ENCODE data around the gene PICK1. TPM values are rescaled to one million over a fixed set of nuclear protein-coding genes. Genes with fewer than 3 reads are reported as not detected.

The PICK1 gene
- total RNA-seq, 2 experiments from 2014 or later: 21.2 to 25.6 TPM

GRCh38 chr22:38014083-38014482 lies 43.1 kb upstream of the PICK1 start:
- Mint-ChIP-seq H3K9me3 (no peaks in the 10 kb centered on the region), H3K4me3 (no peak overlapping the region), H3K36me3 (ENCODE audit: low read depth) (no peaks in the 10 kb centered on the region), H3K27me3 (no peaks in the 10 kb centered on the region), H3K27ac (no peak overlapping the region), H3K4me1 (ENCODE audit: low read depth) (no peaks in the 10 kb centered on the region)
- ChIA-PET CTCF (no interaction called here), POLR2A (no interaction called here)
- H3K27me3 ChIP-seq (ENCODE audit: control insufficient read depth in 1 of 2, insufficient read depth in 2 of 2, low read length in 2 of 2): no peaks in the 10 kb centered on the region
- ATAC-seq (ENCODE audit: poor library complexity): no peak
- TF ChIP-seq CTCF (IDR thresholded peaks at IDR 0.05): no peak
- H3K9me3 ChIP-seq (ENCODE audit: control insufficient read depth in 1 of 2, insufficient read depth in 1 of 2, low read length in 2 of 2): no peaks in the 10 kb centered on the region
- no peak for DNase-seq
- no peaks in the 10 kb centered on the region for H3K4me1 ChIP-seq (ENCODE audit: insufficient read depth, low read length)
- H3K36me3 ChIP-seq (ENCODE audit: insufficient read depth, low read length): no peaks in the 10 kb centered on the region
- H3K4me3 ChIP-seq (ENCODE audit: low read length): no peak overlapping the region
- H3K27ac ChIP-seq (ENCODE audit: low read depth in 1 of 2, low read length in 2 of 2): no peak overlapping the region
- intact Hi-C loops (cut with DNase I, micrococcal nuclease): no loop called here

GRCh38 chr22:38016182-38017151 lies 40.7 kb upstream of the PICK1 start:
- no peaks in the 10 kb centered on the region for H3K4me1 Mint-ChIP-seq (ENCODE audit: low read depth)
- H3K4me3 ChIP-seq (ENCODE audit: low read length): no peak overlapping the region
- no peaks in the 10 kb centered on the region for H3K36me3 Mint-ChIP-seq (ENCODE audit: low read depth)
- intact Hi-C loops (cut with DNase I, micrococcal nuclease): no loop called here
- ChIA-PET POLR2A (no interaction called here), CTCF (no interaction called here)
- no peaks in the 10 kb centered on the region for H3K27me3 ChIP-seq (ENCODE audit: control insufficient read depth in 1 of 2, insufficient read depth in 2 of 2, low read length in 2 of 2)
- ATAC-seq (ENCODE audit: poor library complexity): no peak
- H3K27ac Mint-ChIP-seq: no peak overlapping the region
- H3K9me3 Mint-ChIP-seq: no peaks in the 10 kb centered on the region
- H3K27me3 Mint-ChIP-seq: no peaks in the 10 kb centered on the region
- H3K4me1 ChIP-seq (ENCODE audit: insufficient read depth, low read length): no peaks in the 10 kb centered on the region
- no peak for TF ChIP-seq CTCF (IDR thresholded peaks at IDR 0.05)
- H3K36me3 ChIP-seq (ENCODE audit: insufficient read depth, low read length): no peaks in the 10 kb centered on the region
- H3K9me3 ChIP-seq (ENCODE audit: control insufficient read depth in 1 of 2, insufficient read depth in 1 of 2, low read length in 2 of 2): no peaks in the 10 kb centered on the region
- DNase-seq: no peak
- no peak overlapping the region for H3K27ac ChIP-seq (ENCODE audit: low read depth in 1 of 2, low read length in 2 of 2)
- H3K4me3 Mint-ChIP-seq: no peak overlapping the region

DNA sequence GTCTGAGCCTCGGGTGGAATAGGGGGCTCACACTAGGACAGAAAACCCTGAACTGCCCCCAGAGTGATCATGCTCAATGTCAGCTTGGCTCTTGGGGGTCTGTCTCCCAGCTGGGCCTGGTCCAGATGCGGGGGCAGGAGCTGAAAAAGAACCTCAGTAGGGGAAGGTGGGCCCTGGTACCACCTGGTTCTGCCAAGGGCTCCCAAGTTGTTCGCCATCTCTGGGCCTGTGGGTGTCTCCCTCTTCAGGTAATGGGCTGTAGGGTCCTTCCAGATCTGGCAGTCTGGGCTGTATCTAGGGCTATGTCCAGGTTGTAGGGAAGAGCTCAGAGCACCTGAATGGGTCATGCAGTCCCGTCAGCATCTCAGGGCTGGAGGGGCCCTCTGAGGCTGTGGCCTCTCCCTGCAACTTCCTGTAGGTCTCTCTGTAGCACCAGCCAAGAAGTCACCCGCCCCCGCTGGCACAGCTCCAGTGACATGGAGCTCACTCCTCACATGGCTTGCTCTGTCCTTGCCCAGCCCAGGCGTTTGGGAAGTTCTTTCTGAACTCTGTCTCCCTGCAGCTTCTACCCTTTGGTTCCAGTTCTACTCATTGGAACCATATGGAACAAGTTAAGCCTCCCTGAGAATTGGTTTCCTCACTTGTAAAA lies 39.8 kb upstream of the PICK1 start:
- no peaks in the 10 kb centered on the region for H3K4me1 ChIP-seq (ENCODE audit: insufficient read depth, low read length)
- H3K27me3 Mint-ChIP-seq: no peaks in the 10 kb centered on the region
- POLR2A ChIA-PET: no interaction called here
- no peaks in the 10 kb centered on the region for H3K9me3 Mint-ChIP-seq
- no peak for TF ChIP-seq CTCF (IDR thresholded peaks at IDR 0.05)
- H3K4me3 ChIP-seq (ENCODE audit: low read length): no peak overlapping the region
- no peaks in the 10 kb centered on the region for H3K9me3 ChIP-seq (ENCODE audit: control insufficient read depth in 1 of 2, insufficient read depth in 1 of 2, low read length in 2 of 2)
- ATAC-seq (ENCODE audit: poor library complexity) (no peak), DNase-seq (no peak)
- CTCF ChIA-PET: no interaction called here
- H3K27ac Mint-ChIP-seq: no peak overlapping the region
- H3K27me3 ChIP-seq (ENCODE audit: control insufficient read depth in 1 of 2, insufficient read depth in 2 of 2, low read length in 2 of 2): no peaks in the 10 kb centered on the region
- H3K27ac ChIP-seq (ENCODE audit: low read depth in 1 of 2, low read length in 2 of 2): no peak overlapping the region
- intact Hi-C loops (cut with DNase I, micrococcal nuclease): no loop called here
- H3K36me3 ChIP-seq (ENCODE audit: insufficient read depth, low read length): no peaks in the 10 kb centered on the region
- H3K36me3 Mint-ChIP-seq (ENCODE audit: low read depth): no peaks in the 10 kb centered on the region
- H3K4me3 Mint-ChIP-seq: no peak overlapping the region
- H3K4me1 Mint-ChIP-seq (ENCODE audit: low read depth): no peaks in the 10 kb centered on the region
